Measurements from ENCODE around the gene INPP4B.

The INPP4B gene

GRCh38 chr4:142585411-142585810, 260.7 kb downstream of the INPP4B start:
- Histone ChIP-seq H3K27ac (ENCODE audit: low read depth, low read length, poor library complexity, severe bottlenecking) (no peak overlapping the region), H3F3A (ENCODE audit: insufficient read depth, low read length) (no peaks in the 10 kb centered on the region), H3K9me2 (ENCODE audit: low read depth, low read length) (no peaks in the 10 kb centered on the region), H3K36me3 (ENCODE audit: insufficient read depth, low read length) (no peaks in the 10 kb centered on the region), H2AFZ (ENCODE audit: low read length) (no peak overlapping the region), H3K27me3 (ENCODE audit: insufficient read depth, low read length) (no peaks in the 10 kb centered on the region), H3K4me2 (ENCODE audit: low read length) (no peak overlapping the region), H4K20me1 (ENCODE audit: insufficient read depth, low read length) (no peaks in the 10 kb centered on the region), H3K4me3 (ENCODE audit: low read depth, low read length, poor library complexity, severe bottlenecking) (no peak overlapping the region), H3K9ac (ENCODE audit: low read length) (no peak overlapping the region), H3K79me2 (ENCODE audit: insufficient read depth, low read length) (no peaks in the 10 kb centered on the region), H3K9me3 (ENCODE audit: low read length) (no peaks in the 10 kb centered on the region), H3K4me1 (ENCODE audit: insufficient read depth, low read length, severe bottlenecking) (no peaks in the 10 kb centered on the region)
- TF ChIP-seq EZH2 (IDR thresholded peaks at IDR 0.05; ENCODE audit: borderline replicate concordance, low read length) (no peak), CTCF (IDR thresholded peaks at IDR 0.05; ENCODE audit: low read length) (no peak)

GRCh38 chr4:142583708-142584107, 262.4 kb downstream of the INPP4B start:
- no peaks in the 10 kb centered on the region for H4K20me1 ChIP-seq (ENCODE audit: insufficient read depth, low read length)
- H3F3A ChIP-seq (ENCODE audit: insufficient read depth, low read length) = no peaks in the 10 kb centered on the region
- TF ChIP-seq CTCF (IDR thresholded peaks at IDR 0.05; ENCODE audit: low read length) (no peak), EZH2 (IDR thresholded peaks at IDR 0.05; ENCODE audit: borderline replicate concordance, low read length) (no peak)
- H3K4me3 ChIP-seq (ENCODE audit: low read depth, low read length, poor library complexity, severe bottlenecking) = no peak overlapping the region
- no peak overlapping the region for H3K4me2 ChIP-seq (ENCODE audit: low read length)
- no peaks in the 10 kb centered on the region for H3K27me3 ChIP-seq (ENCODE audit: insufficient read depth, low read length)
- H3K36me3 ChIP-seq (ENCODE audit: insufficient read depth, low read length) = no peaks in the 10 kb centered on the region
- H3K9ac ChIP-seq (ENCODE audit: low read length) = no peak overlapping the region
- no peak overlapping the region for H3K27ac ChIP-seq (ENCODE audit: low read depth, low read length, poor library complexity, severe bottlenecking)
- H3K9me3 ChIP-seq (ENCODE audit: low read length) = no peaks in the 10 kb centered on the region
- no peaks in the 10 kb centered on the region for H3K9me2 ChIP-seq (ENCODE audit: low read depth, low read length)
- H3K4me1 ChIP-seq (ENCODE audit: insufficient read depth, low read length, severe bottlenecking) = no peaks in the 10 kb centered on the region
- no peak overlapping the region for H2AFZ ChIP-seq (ENCODE audit: low read length)
- H3K79me2 ChIP-seq (ENCODE audit: insufficient read depth, low read length) = no peaks in the 10 kb centered on the region

- Histone ChIP-seq H4K20me1 (ENCODE audit: insufficient read depth, low read length) (no peaks in the 10 kb centered on the region), H3K9me2 (ENCODE audit: low read depth, low read length) (no peaks in the 10 kb centered on the region), H3K9me3 (ENCODE audit: low read length) (no peaks in the 10 kb centered on the region), H3K9ac (ENCODE audit: low read length) (no peak overlapping the region), H3F3A (ENCODE audit: insufficient read depth, low read length) (no peaks in the 10 kb centered on the region), H3K27ac (ENCODE audit: low read depth, low read length, poor library complexity, severe bottlenecking) (no peak overlapping the region), H3K4me3 (ENCODE audit: low read depth, low read length, poor library complexity, severe bottlenecking) (no peak overlapping the region), H3K79me2 (ENCODE audit: insufficient read depth, low read length) (no peaks in the 10 kb centered on the region), H2AFZ (ENCODE audit: low read length) (no peak overlapping the region), H3K27me3 (ENCODE audit: insufficient read depth, low read length) (no peaks in the 10 kb centered on the region), H3K4me1 (ENCODE audit: insufficient read depth, low read length, severe bottlenecking) (no peaks in the 10 kb centered on the region), H3K4me2 (ENCODE audit: low read length) (no peak overlapping the region), H3K36me3 (ENCODE audit: insufficient read depth, low read length) (no peaks in the 10 kb centered on the region)
- TF ChIP-seq EZH2 (IDR thresholded peaks at IDR 0.05; ENCODE audit: borderline replicate concordance, low read length) (no peak), CTCF (IDR thresholded peaks at IDR 0.05; ENCODE audit: low read length) (no peak)
Measured at GRCh38 chr4:142582340-142582739, 263.8 kb downstream of the INPP4B start.
